Glutamatergic neuron (in vitro differentiated cells): ENCODE measurements around the gene PIGO. TPM values are rescaled to one million over a fixed set of nuclear protein-coding genes. Genes with fewer than 3 reads are reported as not detected.

Experiments
- DNase-seq: peaks from one replicate; pipeline ENCODE4 v3.0.0; 2022
- H3K27ac Mint-ChIP-seq: one replicate; pipeline ENCODE4 v1.8.0; 2020; ENCODE audit warnings: mild to moderate bottlenecking, mixed read lengths, inconsistent platforms; ENCODE audit not compliant: unreplicated experiment
- H3K27me3 Mint-ChIP-seq: one replicate; pipeline ENCODE4 v1.8.0; 2020; ENCODE audit warnings: mild to moderate bottlenecking, moderate library complexity, mixed read lengths, inconsistent platforms; ENCODE audit not compliant: unreplicated experiment
- H3K36me3 Mint-ChIP-seq: one replicate; pipeline ENCODE4 v1.8.0; 2020; ENCODE audit warnings: mild to moderate bottlenecking, mixed read lengths, inconsistent platforms; ENCODE audit not compliant: unreplicated experiment
- H3K4me1 Mint-ChIP-seq: one replicate; pipeline ENCODE4 v1.8.0; 2020; ENCODE audit warnings: mild to moderate bottlenecking, low read depth, mixed read lengths, inconsistent platforms; ENCODE audit not compliant: unreplicated experiment
- H3K4me3 Mint-ChIP-seq: one replicate; pipeline ENCODE4 v1.8.0; 2020; ENCODE audit warnings: mild to moderate bottlenecking, mixed read lengths, inconsistent platforms; ENCODE audit not compliant: unreplicated experiment
- H3K9me3 Mint-ChIP-seq: one replicate; pipeline ENCODE4 v1.8.0; 2020; ENCODE audit warnings: mild to moderate bottlenecking, moderate library complexity, mixed read lengths, inconsistent platforms; ENCODE audit not compliant: unreplicated experiment
- CTCF ChIP-seq: fragments of 200-600 bp; sonication (generic); IDR thresholded peaks from one replicate; pipeline ENCODE4 v1.5.0; 2021; ENCODE audit not compliant: partially characterized antibody, unreplicated experiment
- total RNA-seq: library from RNA; stranded (reverse); fragmentation: NEBNext Ultra II Directional; extraction: Animal tissue kit (Norgen Biotek cat#: 25700); gene quantifications from one replicate; pipeline ENCODE4 v1.2.1, GENCODE V29; 2021; ENCODE audit not compliant: unreplicated experiment

PIGO gene
- total RNA-seq, 1 donor from 2014 or later = 19.0 TPM

GRCh38 chr9:35085078-35085477 lies 11.3 kb downstream of the PIGO start:
- H3K4me1 Mint-ChIP-seq = no peaks in the 10 kb centered on the region
- no peak for DNase-seq
- H3K9me3 Mint-ChIP-seq = peaks cover 2% of the 10 kb centered on the region
- H3K36me3 Mint-ChIP-seq = no peaks in the 10 kb centered on the region
- no peak overlapping the region for H3K4me3 Mint-ChIP-seq
- no peak overlapping the region for H3K27ac Mint-ChIP-seq
- no peak for TF ChIP-seq CTCF
- peaks cover under 1% of the 10 kb centered on the region for H3K27me3 Mint-ChIP-seq

- Mint-ChIP-seq H3K27ac (peak within 1 kb of the TSS; percentile 97), H3K36me3 (no peaks in the 10 kb centered on the region), H3K9me3 (peaks cover 4% of the 10 kb centered on the region), H3K4me1 (peaks cover 10% of the 10 kb centered on the region), H3K27me3 (peaks cover 12% of the 10 kb centered on the region), H3K4me3 (peak within 1 kb of the TSS; percentile 99)
- peak; percentile 88 for DNase-seq
- TF ChIP-seq CTCF = no peak
Observed at GRCh38 chr9:35079426-35080341, 16.7 kb downstream of the PIGO start, which contains the start of gene FANCG. FANCG (minus strand) TSS chr9:35079942; CDS start chr9:35079524, 418 bp downstream.

GRCh38 chr9:35079041-35079425 lies 17.4 kb downstream of the PIGO start:
- no peaks in the 10 kb centered on the region for H3K36me3 Mint-ChIP-seq
- peaks cover 12% of the 10 kb centered on the region for H3K27me3 Mint-ChIP-seq
- peaks cover 4% of the 10 kb centered on the region for H3K9me3 Mint-ChIP-seq
- peak overlapping the region; percentile 90 for H3K27ac Mint-ChIP-seq
- H3K4me1 Mint-ChIP-seq = peaks cover 10% of the 10 kb centered on the region
- peak; percentile 28 for DNase-seq
- peak overlapping the region; percentile 99 for H3K4me3 Mint-ChIP-seq
- TF ChIP-seq CTCF = no peak

GRCh38 chr9:35078066-35078465 lies 18.3 kb downstream of the PIGO start:
- Mint-ChIP-seq H3K36me3 (peaks cover 3% of the 10 kb centered on the region), H3K9me3 (peaks cover 5% of the 10 kb centered on the region), H3K4me1 (peaks cover 13% of the 10 kb centered on the region), H3K27ac (peak overlapping the region; percentile 90), H3K27me3 (peaks cover 12% of the 10 kb centered on the region), H3K4me3 (peak overlapping the region; percentile 99)
- no peak for TF ChIP-seq CTCF
- DNase-seq = no peak

GRCh38 chr9:35076848-35077247 lies 19.5 kb downstream of the PIGO start:
- DNase-seq = no peak
- Mint-ChIP-seq H3K36me3 (peaks cover 3% of the 10 kb centered on the region), H3K27ac (no peak overlapping the region), H3K9me3 (peaks cover 12% of the 10 kb centered on the region), H3K27me3 (peaks cover 19% of the 10 kb centered on the region), H3K4me1 (peaks cover 16% of the 10 kb centered on the region), H3K4me3 (no peak overlapping the region)
- TF ChIP-seq CTCF = no peak
